Mammary epithelial cell (primary cell): ENCODE data around the gene ADAM12.

ENCODE experiments used
- EZH2 ChIP-seq: IDR thresholded peaks from 2 replicates; pipeline ENCODE4 v1.6.1; 2012; ENCODE audit warnings: low read length, inconsistent platforms, borderline replicate concordance
- TF ChIP-seq, protein P1 (sequence below), 2 donors: IDR thresholded peaks in 1 of 2; conservative IDR thresholded peaks in 1 of 2; 2 replicates each; pipeline ENCODE4 v1.5.1; 2011 to 2012; ENCODE audit warnings: inconsistent platforms in 2 of 2, low read length in 2 of 2, mild to moderate bottlenecking in 2 of 2, control low read depth in 1 of 2, low read depth in 1 of 2; ENCODE audit not compliant: insufficient read depth in 1 of 2; ENCODE audit errors: extremely low read depth in 1 of 2

GRCh38 chr10:126004752-126005151, 383.5 kb downstream of the ADAM12 start:
- TF ChIP-seq, protein P1, sequence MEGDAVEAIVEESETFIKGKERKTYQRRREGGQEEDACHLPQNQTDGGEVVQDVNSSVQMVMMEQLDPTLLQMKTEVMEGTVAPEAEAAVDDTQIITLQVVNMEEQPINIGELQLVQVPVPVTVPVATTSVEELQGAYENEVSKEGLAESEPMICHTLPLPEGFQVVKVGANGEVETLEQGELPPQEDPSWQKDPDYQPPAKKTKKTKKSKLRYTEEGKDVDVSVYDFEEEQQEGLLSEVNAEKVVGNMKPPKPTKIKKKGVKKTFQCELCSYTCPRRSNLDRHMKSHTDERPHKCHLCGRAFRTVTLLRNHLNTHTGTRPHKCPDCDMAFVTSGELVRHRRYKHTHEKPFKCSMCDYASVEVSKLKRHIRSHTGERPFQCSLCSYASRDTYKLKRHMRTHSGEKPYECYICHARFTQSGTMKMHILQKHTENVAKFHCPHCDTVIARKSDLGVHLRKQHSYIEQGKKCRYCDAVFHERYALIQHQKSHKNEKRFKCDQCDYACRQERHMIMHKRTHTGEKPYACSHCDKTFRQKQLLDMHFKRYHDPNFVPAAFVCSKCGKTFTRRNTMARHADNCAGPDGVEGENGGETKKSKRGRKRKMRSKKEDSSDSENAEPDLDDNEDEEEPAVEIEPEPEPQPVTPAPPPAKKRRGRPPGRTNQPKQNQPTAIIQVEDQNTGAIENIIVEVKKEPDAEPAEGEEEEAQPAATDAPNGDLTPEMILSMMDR (conservative IDR thresholded peaks at IDR 0.05 in 1 of 2, IDR thresholded peaks at IDR 0.05 in 1 of 2; ENCODE audit: extremely low read depth in 1 of 2, insufficient read depth in 1 of 2, low read depth in 1 of 2, low read length in 2 of 2) = no peak
- TF ChIP-seq EZH2 = no peak
